ENCODE measurements around the gene TEPSIN.

DNA sequence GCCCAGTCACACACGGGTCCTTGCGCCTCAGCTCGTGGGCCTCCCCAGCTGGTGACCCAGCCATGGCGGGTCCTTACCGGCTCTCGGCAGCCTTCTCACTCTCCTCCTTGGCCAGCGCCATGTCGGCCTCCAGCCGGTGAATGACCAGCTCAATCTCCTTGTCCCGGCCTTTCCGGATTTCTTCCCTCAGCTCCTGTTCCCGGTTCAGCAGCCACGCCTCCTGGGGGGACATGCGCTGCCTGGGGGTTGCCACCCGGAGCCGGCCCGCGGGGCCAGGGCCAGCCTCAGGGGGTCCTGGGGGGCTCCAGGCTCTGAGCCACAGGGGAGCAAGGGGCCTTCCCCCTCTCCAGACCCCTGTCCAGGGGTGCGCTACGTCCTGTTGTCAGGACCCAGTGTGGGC lies 47.7 kb downstream of the TEPSIN start:
- TF ChIP-seq, protein P1, sequence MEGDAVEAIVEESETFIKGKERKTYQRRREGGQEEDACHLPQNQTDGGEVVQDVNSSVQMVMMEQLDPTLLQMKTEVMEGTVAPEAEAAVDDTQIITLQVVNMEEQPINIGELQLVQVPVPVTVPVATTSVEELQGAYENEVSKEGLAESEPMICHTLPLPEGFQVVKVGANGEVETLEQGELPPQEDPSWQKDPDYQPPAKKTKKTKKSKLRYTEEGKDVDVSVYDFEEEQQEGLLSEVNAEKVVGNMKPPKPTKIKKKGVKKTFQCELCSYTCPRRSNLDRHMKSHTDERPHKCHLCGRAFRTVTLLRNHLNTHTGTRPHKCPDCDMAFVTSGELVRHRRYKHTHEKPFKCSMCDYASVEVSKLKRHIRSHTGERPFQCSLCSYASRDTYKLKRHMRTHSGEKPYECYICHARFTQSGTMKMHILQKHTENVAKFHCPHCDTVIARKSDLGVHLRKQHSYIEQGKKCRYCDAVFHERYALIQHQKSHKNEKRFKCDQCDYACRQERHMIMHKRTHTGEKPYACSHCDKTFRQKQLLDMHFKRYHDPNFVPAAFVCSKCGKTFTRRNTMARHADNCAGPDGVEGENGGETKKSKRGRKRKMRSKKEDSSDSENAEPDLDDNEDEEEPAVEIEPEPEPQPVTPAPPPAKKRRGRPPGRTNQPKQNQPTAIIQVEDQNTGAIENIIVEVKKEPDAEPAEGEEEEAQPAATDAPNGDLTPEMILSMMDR (IDR thresholded peaks at IDR 0.05 in 4 of 5, conservative IDR thresholded peaks at IDR 0.05 in 1 of 5), result no peak
- no peak for TF ChIP-seq POLR2A (IDR thresholded peaks at IDR 0.05)
